Measurements from ENCODE around the gene GOLGA1.
A peak's percentile ranks its signal among the peaks of the same experiment; 100 is the strongest.

The GOLGA1 gene

GRCh38 chr9:124882231-124882630 is 58.7 kb downstream of the GOLGA1 start:
- DNase-seq: no peak

GRCh38 chr9:124881138-124881743 is 59.6 kb downstream of the GOLGA1 start:
- no peak for DNase-seq

DNA sequence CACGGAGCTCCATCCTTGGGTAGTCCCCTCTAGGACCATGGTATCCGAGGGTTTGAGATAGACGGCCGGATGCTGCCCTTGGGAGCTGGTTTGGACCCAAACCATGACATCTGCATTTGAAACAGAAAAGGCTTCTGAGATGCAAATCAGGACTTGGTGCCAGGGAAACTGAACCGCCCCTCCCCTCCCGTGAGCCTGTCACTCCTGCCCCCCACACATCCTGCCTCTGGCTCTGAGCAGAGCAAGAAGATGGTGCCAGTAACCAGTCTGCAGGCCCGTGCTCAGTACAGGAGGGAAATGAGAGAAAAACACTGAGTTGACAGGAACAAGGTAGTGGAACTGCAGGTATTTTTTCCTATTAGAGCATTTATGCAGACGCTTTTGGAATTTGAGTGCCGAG is 60.4 kb downstream of the GOLGA1 start:
- DNase-seq: no peak

DNA sequence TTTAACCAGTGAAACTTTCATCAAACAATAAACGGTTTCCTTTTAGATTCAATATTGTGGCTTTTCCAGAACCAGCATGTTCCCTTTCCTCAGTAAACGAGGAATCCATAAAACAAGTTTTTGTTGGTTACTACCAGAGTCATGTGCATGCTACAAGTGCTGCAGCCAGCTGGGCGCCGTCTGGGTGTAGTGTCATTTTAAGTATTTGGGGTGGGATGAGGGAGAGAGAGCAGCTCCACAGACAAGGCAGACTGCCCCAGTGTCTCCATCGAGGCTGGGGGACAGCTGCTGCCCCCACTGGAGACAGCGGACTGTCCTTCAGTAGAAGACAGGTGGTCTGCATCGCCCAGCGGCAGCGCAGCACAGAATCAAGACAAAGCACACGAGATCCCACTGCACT is 61.7 kb downstream of the GOLGA1 start:
- no peak for DNase-seq

DNA sequence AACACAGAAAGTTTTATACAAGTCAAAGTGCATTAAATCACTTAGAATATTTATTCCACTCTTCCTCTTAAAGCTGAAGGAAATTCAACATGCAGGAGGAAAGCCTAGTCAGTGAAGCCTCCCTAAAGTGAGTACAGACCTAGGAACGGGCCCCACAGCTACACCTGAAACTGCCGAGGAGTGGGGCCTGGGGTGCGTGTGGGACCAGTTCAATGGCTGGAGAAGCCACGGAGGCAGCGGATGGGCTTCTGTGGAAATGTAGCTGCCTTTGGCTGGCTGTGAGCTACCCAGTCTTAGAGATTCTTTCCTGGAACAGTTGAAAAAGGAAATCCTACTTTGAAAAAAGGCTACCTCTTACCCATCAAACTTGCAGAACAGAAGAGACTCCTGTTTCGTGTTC is 62.4 kb downstream of the GOLGA1 start:
- no peak for DNase-seq

GRCh38 chr9:124878021-124878420 is 62.9 kb downstream of the GOLGA1 start:
- DNase-seq: no peak

DNA sequence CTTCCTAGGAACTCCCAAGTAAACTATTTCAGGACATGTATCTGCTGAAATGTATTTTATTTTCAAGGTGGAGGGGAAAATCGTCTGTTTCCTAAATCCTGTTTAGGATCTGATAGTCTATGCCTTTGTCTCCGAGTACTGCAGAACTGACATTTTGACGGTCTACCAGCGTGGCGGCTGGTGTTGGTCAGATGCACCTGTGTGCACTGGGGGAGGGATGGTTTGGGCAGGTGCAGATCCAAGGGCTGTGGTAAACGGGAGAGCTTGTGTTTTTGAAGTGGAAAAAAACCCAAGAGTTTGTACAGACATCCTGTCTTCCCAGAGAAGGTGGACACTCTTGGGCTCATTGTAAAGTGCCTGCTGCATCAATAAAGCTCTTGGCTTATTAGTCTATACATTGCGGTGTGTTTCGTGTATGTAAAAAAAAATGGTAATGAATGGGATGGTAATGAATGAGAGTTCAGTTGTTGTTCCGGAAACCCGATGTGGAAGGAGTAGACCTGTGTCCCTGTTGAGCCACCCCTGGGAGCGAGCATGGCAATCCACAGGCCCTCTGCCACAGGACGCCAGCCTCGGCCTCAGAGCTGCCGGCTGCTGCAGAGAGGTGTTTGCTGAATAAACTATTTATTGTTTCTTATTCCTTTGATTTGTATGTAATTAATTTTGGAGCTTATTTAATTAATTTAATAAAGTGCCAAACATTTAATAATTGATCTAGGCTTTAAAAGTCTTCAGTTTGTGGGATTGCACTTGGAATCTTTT is 63.7 kb downstream of the GOLGA1 start:
- no peak for DNase-seq

DNA sequence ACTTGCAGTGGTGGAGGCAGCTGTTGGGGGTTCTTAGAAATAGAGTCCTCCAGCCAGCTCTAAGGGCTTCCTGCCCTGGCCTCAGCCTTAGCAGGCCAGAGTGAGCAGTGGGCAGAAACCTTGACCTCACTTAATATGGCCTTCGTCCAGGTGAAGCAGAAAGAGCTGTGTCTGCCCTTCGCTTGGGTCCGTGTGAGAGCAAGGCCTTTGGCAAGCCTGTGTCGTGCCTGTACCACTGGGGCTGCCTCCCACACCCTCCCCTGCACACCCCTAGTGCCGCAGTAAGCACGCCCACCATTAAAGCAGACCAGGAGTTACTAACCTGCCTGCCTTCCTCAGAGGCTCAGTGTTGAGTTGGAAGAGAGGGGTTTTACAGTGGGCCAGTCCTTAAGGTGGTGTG is 65.4 kb downstream of the GOLGA1 start:
- DNase-seq: no peak

- DNase-seq: peak; percentile 24
Measured at GRCh38 chr9:124873664-124874063, 67.2 kb downstream of the GOLGA1 start.

GRCh38 chr9:124871156-124871561 is 69.7 kb downstream of the GOLGA1 start:
- no peak for DNase-seq

GRCh38 chr9:124870723-124871122 is 70.2 kb downstream of the GOLGA1 start:
- no peak for DNase-seq

- peak; percentile 92 for DNase-seq
Measured at GRCh38 chr9:124869986-124870560, 70.8 kb downstream of the GOLGA1 start.

GRCh38 chr9:124869466-124869985 is 71.4 kb downstream of the GOLGA1 start:
- DNase-seq: peak; percentile 42

DNA sequence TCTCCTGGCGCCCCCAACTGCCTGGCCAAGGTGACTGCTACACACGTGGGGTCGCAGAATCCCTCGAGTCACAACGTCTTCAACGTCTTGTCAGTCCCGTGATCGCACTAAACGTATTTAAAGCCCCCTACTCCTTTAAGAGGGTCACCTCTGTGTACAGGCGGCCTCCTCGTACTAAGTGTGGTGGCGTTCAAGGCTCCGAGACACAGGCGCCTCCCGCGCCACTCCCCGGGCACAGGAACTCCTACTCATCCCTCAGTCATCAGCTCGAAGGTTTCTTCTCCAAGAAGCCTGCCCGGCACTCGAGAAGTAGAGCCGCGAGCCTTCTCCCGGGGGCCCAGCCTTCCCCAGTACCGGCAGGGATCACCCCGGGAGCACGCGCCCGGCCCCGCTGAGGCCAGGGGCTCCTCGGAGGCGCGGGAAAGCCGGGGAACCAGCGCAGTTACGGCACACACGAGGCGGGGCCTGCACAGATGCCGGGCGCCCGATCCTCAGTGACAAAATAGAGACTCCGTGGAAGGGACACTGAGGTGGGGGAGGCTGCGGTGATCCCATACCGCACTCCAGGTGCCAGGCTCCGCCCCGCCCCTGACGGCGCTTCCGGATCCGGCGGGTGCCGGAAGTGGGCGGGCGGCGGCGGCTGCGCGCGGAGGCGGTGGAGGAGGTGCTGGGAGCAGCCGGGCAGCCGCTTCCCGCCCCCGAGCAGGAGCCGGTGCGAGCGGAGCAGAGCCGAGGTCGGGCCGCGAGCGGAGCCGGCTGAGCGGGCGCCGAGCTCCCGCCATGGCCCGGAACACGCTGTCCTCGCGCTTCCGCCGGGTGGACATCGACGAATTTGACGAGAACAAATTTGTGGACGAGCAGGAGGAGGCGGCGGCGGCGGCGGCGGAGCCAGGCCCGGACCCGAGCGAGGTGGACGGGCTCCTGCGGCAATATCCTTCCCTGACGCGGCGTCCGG is 72.1 kb downstream of the GOLGA1 start:
- DNase-seq: peak; percentile 91

GRCh38 chr9:124863371-124863871 is 77.5 kb downstream of the GOLGA1 start:
- no peak for DNase-seq

DNA sequence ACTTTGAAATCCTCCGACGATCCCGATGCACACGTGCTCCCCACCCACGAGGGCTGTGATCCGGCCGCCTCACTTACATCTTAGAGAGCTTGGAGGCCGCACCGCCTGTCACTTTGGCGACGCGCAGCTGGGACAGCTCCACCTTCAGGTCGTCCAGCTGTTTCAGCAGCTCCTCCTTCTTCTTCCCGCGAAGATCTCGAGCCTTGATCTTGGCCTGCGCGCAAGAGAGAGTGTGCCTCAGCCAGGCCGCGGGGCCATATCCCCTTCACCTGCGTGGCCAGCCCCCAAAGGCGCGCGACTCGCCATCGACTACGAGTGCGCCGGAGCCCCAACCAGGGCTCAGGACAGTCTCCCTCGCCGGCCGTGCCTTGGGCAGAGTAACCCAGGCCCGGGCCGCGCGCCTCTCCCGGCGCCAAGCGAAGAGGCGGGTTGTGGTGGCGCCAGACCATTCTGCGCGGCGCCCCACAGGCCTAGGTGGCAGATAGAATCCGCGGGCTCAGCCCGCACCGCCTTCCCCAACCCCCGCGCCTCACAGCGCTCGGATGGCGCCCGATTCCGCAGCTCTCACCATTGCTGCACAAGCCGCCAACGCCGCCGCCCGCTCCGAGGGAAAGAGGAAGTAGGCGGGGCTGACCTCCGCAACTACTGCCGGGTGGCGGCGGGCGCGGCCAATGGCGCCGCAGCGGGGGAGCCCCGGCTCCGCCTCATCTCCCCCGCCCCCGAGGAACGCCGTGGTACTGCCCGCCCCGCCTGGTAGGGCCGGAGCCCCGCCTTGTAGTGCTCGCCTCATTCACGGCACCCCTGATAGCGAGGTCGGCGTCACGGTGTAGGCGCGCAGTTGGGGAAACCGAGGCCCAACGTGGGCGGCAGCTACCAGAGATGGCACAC is 79.3 kb downstream of the GOLGA1 start, which contains the start of the genes ARPC5L and RPL35:
TSS of gene ARPC5L (plus strand) at position 789 of the 888 bp plus-strand sequence. CDS start 7,161 bp downstream, outside the sequence.
TSS of gene RPL35 (minus strand) at position 616 of the 888 bp plus-strand sequence. CDS start at position 571, 45 bp downstream.
- peak; percentile 97 for DNase-seq

DNA sequence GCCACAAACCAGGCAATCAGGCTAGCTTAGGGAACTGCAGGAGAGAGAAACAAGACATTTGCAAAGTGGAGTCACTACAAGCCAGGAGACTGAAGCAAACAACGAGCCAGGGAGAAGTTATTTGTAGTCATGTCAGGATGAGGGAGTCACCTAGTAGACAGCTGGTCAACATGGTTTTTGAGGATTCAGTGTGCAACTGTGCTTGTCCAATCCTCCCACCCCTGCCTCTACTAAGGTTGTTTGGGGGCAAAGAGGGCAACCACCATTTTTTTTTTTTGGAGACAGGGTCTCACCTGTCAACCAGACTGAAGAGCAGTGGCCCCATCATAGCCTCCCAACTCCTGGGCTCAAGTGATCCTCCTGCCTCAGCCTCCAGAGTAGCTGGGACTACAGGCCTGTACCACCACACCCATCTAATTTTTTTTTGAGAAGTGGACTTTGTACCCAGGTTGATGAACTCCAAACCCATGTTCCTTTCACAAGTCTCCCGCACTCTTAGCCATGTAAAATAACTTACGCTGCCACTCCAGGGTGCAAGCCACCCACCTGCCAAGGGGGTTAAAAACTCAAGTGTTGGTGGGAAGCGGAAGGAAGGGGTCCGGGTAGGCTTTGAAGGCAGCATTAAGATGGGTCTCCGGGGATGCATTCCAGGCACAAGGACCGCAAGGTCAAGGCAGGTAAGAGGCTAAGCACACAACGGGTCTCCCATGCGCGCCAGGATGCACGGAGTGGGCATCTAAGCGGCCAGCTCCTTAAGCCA is 80.1 kb downstream of the GOLGA1 start:
- DNase-seq: no peak

GRCh38 chr9:124859803-124860581 is 80.9 kb downstream of the GOLGA1 start:
- no peak for DNase-seq

DNA sequence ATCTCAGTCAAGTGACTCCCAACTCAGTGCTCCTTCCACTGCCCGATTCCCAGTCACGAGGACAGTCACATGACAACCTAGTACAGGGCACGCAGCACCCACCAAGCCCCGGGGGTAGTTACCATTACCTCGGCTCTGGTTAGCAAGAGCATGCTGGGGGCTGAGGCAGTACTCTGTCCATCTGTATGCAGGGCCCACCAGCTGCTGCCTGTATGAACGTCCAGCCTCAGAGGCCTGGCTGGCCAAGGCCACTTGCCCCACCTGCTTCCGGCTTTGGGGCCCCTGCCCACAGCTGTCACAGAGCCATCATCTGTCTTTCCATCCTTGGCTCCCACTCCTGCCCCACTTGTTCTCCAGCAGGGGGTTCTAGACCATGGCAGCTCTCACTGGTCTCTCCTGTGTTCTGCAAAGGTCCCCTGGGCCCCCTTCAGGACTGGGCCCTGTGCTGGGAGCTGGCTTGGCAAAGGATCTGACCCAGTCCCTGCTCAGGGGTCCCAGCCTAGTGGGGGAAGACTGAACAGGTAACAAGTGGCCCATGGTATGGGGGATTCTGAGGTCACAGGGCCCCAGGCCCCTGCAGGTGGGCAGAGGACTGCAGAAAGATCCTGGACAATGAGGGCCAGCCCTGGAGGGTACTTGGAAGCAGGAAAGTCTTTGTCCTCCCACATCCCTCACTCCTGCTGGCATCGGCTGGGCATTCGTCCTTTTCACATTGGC is 82.4 kb downstream of the GOLGA1 start:
- DNase-seq: no peak

Data from CD4-positive, alpha-beta T cell treated with Interleukin-6 for 4 hours (primary cell).